ENCODE results near the gene TAF4. TPM values are rescaled to one million over a fixed set of nuclear protein-coding genes. Genes with fewer than 3 reads are reported as not detected.

The TAF4 gene
- total and polyA plus RNA-seq, 2 donors from 2014 or later: 3.7 to 18.4 TPM

GRCh38 chr20:62025832-62026563, 39.7 kb downstream of the TAF4 start:
- DNase-seq (peak in 3 of 5 donors; percentile 46 to 79 (median 68)), FAIRE-seq (no peak)
- TF ChIP-seq CTCF (IDR thresholded peaks at IDR 0.05; ENCODE audit: borderline replicate concordance, extremely low read depth, insufficient read depth): peak; percentile 55
- Histone ChIP-seq H3K36me3 (ENCODE audit: control insufficient read depth in 2 of 3, insufficient read depth in 3 of 3, low read length in 3 of 3) (no peaks in the 10 kb centered on the region), H3K27me3 (ENCODE audit: control insufficient read depth, insufficient read depth, low read length) (no peaks in the 10 kb centered on the region), H3K4me3 (ENCODE audit: low read length in 3 of 3) (no peak overlapping the region), H3K9ac (ENCODE audit: low read length in 3 of 3) (no peak overlapping the region), H3K27ac (ENCODE audit: low read depth in 2 of 2, low read length in 2 of 2) (no peak overlapping the region), H3K9me3 (ENCODE audit: control insufficient read depth in 2 of 3, insufficient read depth in 1 of 3, low read length in 3 of 3) (no peaks in the 10 kb centered on the region), H3K4me1 (ENCODE audit: control insufficient read depth in 2 of 3, insufficient read depth in 2 of 3, low read depth in 1 of 3, low read length in 3 of 3) (peaks cover 0 to 47% (median 34%) of the 10 kb centered on the region in 3 donors)
- intact Hi-C loops (cut with DNase I): no loop called here

- no peak for TF ChIP-seq CTCF (IDR thresholded peaks at IDR 0.05; ENCODE audit: borderline replicate concordance, extremely low read depth, insufficient read depth)
- H3K9me3 ChIP-seq (ENCODE audit: control insufficient read depth in 2 of 3, insufficient read depth in 1 of 3, low read length in 3 of 3): no peaks in the 10 kb centered on the region
- no peaks in the 10 kb centered on the region for H3K36me3 ChIP-seq (ENCODE audit: control insufficient read depth in 2 of 3, insufficient read depth in 3 of 3, low read length in 3 of 3)
- peaks cover 0 to 53% (median 38%) of the 10 kb centered on the region in 3 donors for H3K4me1 ChIP-seq (ENCODE audit: control insufficient read depth in 2 of 3, insufficient read depth in 2 of 3, low read depth in 1 of 3, low read length in 3 of 3)
- no peaks in the 10 kb centered on the region for H3K27me3 ChIP-seq (ENCODE audit: control insufficient read depth, insufficient read depth, low read length)
- H3K27ac ChIP-seq (ENCODE audit: low read depth in 2 of 2, low read length in 2 of 2): no peak overlapping the region
- peak overlapping the region in 1 of 3 donors; percentile 43 for H3K9ac ChIP-seq (ENCODE audit: low read length in 3 of 3)
- no peak overlapping the region for H3K4me3 ChIP-seq (ENCODE audit: low read length in 3 of 3)
- FAIRE-seq (no peak), DNase-seq (peak in 1 of 5 donors; percentile 10)
- intact Hi-C loops (cut with DNase I): no loop called here
These were observed 40.3 kb downstream of the TAF4 start for GRCh38 chr20:62025394-62025793.

- no peak overlapping the region for H3K4me3 ChIP-seq (ENCODE audit: low read length in 3 of 3)
- no peak overlapping the region for H3K9ac ChIP-seq (ENCODE audit: low read length in 3 of 3)
- DNase-seq: peak in 1 of 5 donors; percentile 23
- H3K27ac ChIP-seq (ENCODE audit: low read depth in 2 of 2, low read length in 2 of 2): no peak overlapping the region
- no peaks in the 10 kb centered on the region for H3K36me3 ChIP-seq (ENCODE audit: control insufficient read depth in 2 of 3, insufficient read depth in 3 of 3, low read length in 3 of 3)
- no peak for TF ChIP-seq CTCF (IDR thresholded peaks at IDR 0.05; ENCODE audit: borderline replicate concordance, extremely low read depth, insufficient read depth)
- no peaks in the 10 kb centered on the region for H3K9me3 ChIP-seq (ENCODE audit: control insufficient read depth in 2 of 3, insufficient read depth in 1 of 3, low read length in 3 of 3)
- H3K4me1 ChIP-seq (ENCODE audit: control insufficient read depth in 2 of 3, insufficient read depth in 2 of 3, low read depth in 1 of 3, low read length in 3 of 3): peaks cover 0 to 57% (median 44%) of the 10 kb centered on the region in 3 donors
- no peaks in the 10 kb centered on the region for H3K27me3 ChIP-seq (ENCODE audit: control insufficient read depth, insufficient read depth, low read length)
- intact Hi-C loops (cut with DNase I): no loop called here
- no peak for FAIRE-seq
These were observed 41.7 kb downstream of the TAF4 start for GRCh38 chr20:62023935-62024334.

All from kidney (tissue), 14 donors.